GM19438 (cell line): ENCODE data around the gene EID3.

Source experiments
- ATAC-seq: cut with Tn5 transposase; IDR thresholded peaks from one replicate; pipeline ENCODE4 v1.9.1; 2021; ENCODE audit warnings: low read depth; ENCODE audit not compliant: unreplicated experiment

The EID3 gene

DNA sequence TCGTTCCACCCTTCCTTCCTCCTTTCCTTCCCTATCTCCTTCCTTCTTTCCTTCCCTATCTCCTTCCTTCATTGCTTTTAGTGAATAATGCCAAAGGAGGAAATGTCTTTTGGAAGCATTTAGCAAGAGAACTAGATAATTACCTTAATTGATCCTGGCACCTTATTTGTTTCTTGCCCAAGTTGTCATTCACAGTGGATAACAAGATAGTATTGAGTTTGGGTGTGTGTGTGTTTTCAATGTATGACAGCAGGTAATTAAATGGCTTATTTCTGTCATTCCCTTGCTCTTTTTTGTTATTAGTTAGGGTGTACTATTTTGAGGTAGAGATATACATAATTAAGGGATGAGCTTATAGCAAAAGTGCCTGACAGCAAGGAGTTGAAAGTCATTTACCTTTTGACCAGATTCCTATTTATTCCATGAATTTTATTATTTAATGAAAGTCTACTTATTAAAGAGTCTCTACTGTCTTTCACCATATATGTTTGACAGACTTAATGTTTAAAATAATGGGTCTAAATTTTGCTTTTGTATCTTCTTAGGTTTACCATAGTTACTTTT, 30.2 kb downstream of the EID3 start:
- ATAC-seq: no peak

GRCh38 chr12:104334581-104334980, 31.0 kb downstream of the EID3 start:
- no peak for ATAC-seq

DNA sequence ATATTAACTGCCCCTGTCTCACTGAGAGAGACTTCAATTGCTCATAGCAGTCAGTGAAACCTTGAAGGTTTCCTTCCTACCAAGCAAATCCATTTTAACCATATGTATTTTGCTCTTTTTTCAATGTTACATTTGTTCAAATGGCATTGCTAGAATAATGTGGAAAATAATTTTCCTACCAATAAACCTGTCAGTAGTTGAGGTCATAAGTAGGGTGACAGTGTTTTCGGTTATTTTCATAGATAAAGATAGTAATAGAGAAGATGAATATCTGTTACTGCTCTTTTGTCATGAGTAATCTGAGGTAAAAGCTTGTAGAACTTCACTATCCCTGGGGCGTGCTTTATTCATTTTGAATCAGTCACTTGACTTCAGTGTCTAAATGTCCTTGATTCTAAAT, 32.6 kb downstream of the EID3 start:
- no peak for ATAC-seq

DNA sequence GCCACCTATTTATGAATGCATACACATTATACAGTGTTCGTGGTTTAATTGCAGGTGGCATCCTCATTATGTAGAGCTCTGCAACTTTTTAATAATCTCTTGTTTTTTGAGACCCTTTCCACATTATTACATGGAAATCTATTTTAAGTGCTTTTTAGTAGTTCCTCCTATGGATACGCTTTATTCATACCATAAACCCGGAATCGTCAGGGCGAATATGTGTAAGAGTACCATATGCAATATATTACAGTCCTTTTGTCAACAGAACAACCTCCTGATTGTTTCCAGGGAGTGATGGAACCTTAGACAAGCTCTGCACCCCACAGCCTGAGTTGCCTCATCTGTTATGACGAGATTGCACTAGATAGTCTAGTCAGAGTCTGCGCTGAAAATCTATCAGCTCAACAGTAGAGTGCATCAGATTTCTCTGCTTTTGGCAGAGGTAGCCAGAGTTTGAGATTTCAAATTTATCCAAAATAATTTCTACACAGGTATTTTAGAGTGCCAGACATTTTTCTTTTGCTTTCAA, 33.6 kb downstream of the EID3 start:
- no peak for ATAC-seq

- no peak for ATAC-seq
Observed at GRCh38 chr12:104339663-104340062, 36.1 kb downstream of the EID3 start.

DNA sequence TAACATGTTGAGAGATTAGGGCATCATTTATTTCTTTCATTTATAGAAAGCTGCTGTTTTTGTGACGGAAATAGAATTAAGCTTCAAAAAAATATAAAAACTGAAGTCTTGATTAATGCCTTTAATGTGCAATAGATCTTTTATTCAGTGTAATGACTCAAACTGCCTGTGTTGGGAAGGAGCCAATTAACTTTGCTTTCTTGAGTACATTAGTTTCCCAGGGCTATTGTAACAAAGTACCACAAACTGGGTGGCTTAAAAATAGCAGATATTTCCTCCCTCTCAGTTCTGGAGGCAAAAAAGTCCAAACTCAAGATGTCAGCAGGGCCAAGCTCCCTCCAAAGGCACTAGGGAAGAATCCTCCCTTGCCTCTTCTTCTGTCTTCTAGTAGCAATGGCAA, 36.6 kb downstream of the EID3 start:
- ATAC-seq: no peak

DNA sequence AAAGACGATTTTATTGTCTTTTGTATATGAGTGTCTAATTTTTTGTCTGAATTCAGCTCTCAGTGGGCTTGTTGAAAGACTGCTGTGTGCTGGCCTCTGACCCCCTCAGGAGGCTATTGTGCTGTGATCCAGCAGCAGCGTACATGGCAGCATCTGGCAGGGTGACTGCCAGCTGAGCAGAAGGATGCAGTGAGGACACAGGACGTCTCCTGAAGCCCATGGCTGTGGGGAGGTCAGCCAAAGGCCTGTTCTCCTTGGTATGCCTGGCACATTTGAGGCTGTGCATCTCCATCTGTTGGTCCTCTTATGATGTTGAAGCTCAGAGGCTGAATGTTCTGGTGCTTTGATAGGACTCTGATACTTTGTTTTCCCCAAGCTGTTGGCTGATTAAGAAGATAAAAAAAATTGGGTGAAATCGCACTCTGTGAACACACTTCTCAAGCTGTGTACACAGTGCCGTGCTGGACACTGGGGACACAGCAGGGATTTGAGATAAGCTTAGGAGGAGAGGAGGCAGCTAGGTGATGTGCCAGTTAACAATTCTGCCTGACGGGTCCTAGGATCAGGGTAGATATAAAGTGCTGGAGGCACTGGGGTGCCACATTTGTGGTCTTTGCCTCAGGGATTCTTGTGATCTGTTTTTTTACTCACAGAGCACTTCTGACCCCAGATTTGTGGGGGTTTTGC, 37.5 kb downstream of the EID3 start:
- no peak for ATAC-seq

GRCh38 chr12:104342147-104342546, 38.6 kb downstream of the EID3 start:
- no peak for ATAC-seq

DNA sequence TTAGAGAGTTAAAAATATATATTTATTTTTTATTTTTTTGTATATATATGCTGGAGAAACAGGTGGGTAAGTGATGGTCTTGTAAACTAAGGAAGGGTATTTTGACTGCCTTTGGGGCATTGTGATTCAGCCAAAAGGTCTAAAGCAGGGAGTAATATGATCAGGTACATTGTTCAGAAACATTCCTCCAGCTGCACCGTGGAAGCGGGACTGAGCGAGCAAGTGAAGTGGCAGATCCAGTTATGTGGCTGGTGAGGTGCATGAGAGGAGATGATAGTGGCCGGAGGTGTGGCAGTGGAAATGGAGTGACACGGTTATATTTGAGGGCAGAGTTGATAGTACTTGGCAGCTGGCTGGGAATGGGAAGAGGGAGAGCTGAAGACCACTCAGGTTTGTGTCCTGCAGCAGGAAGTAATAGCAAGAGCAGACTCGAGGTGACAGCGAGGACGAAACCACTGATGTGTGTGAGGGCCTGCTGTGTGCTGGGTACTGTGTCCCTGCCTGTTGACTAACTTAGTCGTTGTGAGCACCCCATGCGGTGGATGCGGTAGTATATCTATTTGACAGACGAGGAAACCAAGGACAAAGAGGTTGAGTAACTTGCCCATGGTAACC, 39.2 kb downstream of the EID3 start:
- ATAC-seq: no peak

DNA sequence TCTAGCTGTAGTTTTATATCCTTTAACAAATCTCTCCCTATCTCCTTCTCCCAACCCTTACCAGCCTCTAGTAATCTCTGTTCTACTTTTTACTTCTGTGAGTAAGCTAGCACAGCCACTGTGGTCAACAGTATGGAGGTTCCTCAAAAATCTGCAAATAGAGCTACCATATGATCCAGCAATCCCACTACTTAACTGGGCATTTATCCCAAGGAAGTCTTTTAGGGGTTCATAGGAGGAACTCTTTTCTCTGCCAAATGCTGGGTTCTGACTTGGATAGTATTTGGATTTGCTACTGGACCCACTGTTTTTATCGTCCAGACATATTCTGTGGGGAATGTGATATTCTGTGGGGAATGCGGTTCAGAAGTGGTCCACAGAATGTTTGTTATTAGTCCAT, 41.1 kb downstream of the EID3 start:
- no peak for ATAC-seq

GRCh38 chr12:104345234-104346066, 41.9 kb downstream of the EID3 start:
- no peak for ATAC-seq

- ATAC-seq: no peak
Observed at GRCh38 chr12:104347374-104348075, 44.0 kb downstream of the EID3 start.

GRCh38 chr12:104348283-104348993, 44.9 kb downstream of the EID3 start:
- no peak for ATAC-seq

DNA sequence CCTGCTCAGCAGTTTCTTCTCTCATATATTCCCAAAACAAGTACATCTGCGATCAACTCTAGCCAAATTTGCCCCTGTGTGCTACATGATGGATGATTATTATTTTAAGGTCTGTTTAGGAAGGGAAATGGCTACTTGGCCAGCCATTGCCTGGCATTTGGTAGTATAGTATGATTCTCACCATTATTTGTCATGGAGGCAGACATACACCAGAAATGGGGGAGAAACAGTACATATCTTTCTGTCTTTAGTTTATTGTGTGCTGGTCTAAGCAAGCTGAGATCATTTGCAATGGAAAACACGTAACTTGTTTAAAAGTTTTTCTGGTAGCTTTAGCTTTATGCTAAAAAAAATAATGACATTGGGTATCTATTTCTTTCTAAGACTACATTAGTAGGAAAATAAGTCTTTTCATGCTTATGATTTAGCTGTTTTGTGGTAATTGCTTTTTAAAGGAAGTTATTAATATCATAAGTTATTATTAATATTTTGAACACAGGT, 45.5 kb downstream of the EID3 start:
- ATAC-seq: no peak

DNA sequence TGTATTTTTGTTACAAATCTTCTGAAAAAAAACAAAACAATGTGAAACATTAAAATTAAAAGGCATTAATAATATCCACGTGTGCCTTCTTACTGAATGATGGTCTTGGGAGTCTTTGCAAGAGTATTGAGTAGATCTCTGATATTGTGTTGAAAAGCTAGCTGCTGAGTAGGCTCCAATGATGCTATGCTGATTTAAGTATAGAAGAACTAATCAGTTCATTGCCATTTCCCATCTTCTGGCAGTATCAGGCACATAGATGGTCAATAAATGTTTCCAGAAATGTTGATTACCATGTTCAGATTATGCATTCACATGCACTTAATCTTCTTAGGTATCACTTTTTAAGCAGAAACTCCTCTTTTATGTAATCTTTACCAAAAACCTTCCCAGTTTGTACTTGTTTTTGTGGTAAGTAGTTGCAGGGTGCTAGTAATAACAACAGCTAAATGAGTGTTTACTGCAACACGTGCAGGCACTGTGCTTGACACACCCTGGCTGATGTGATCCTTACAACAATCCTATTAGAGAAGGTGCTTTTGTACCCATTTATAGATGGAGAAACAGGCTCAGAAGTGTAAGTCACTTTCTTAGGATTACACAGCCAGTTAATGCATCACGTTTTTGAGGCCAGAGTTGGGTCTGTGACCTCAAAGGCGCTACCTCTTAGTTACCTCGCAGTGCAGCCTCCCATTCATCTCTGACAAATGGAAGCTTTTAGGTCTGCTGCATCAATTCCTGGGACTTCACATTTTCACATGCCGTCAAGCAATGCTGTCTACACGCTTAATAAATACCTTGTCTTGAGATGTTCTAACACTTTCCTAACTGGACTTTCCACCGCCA, 46.9 kb downstream of the EID3 start:
- ATAC-seq: no peak

GRCh38 chr12:104351057-104351983, 47.8 kb downstream of the EID3 start:
- ATAC-seq: no peak

GRCh38 chr12:104352106-104352713, 48.7 kb downstream of the EID3 start:
- no peak for ATAC-seq
